OCI-LY3 (cell line): Measurements from ENCODE around the gene RBL1.

ENCODE experiments used
- H2AFZ ChIP-seq: fragments of 200-600, 300-600 bp; shearing (Covaris generic); 2 replicates; pipeline ENCODE4 v1.6.0; 2014; ENCODE audit warnings: antibody characterized with exemption, low read depth, low read length
- H3K27ac ChIP-seq: fragments of 200-600, 300-600 bp; sonication (generic); 2 replicates; pipeline ENCODE4 v1.5.1; 2014; ENCODE audit warnings: mild to moderate bottlenecking, low read length, moderate library complexity, mixed read lengths
- H3K27me3 ChIP-seq: fragments of 200-600, 300-600 bp; sonication (generic); 2 replicates; pipeline ENCODE4 v1.6.1; 2014; ENCODE audit warnings: low read depth, low read length, mixed read lengths
- H3K36me3 ChIP-seq: fragments of 200-600, 300-600 bp; sonication (generic); replicated peaks from 2 replicates; pipeline ENCODE3; 2014; ENCODE audit warnings: low read depth, low read length, mixed read lengths
- H3K4me1 ChIP-seq: fragments of 300-600, 200-600 bp; sonication (generic); 2 replicates; pipeline ENCODE4 v1.6.1; 2014; ENCODE audit warnings: low read length, mixed read lengths
- H3K4me2 ChIP-seq: fragments of 200-600, 300-600 bp; sonication (generic); 2 replicates; pipeline ENCODE4 v1.6.1; 2014; ENCODE audit warnings: low read length, mixed read lengths
- H3K4me3 ChIP-seq: fragments of 300-600, 200-600 bp; sonication (generic); 2 replicates; pipeline ENCODE4 v1.5.1; 2014; ENCODE audit warnings: antibody characterized with exemption, mild to moderate bottlenecking, low read length, moderate library complexity
- H3K79me2 ChIP-seq: fragments of 300-600, 200-600 bp; shearing (Covaris generic); 2 replicates; pipeline ENCODE4 v1.6.1; 2014; ENCODE audit warnings: mild to moderate bottlenecking, low read length, mixed read lengths
- H3K9ac ChIP-seq: fragments of 300-600, 200-600 bp; shearing (Covaris generic); 2 replicates; pipeline ENCODE4 v1.6.0; 2014; ENCODE audit warnings: mild to moderate bottlenecking, low read length, moderate library complexity
- H3K9me3 ChIP-seq: fragments of 200-600, 300-600 bp; shearing (Covaris generic); 2 replicates; pipeline ENCODE4 v1.6.1; 2014; ENCODE audit warnings: low read length, mixed read lengths; ENCODE audit not compliant: insufficient read depth
- H4K20me1 ChIP-seq: fragments of 200-600, 300-600 bp; sonication (generic); 2 replicates; pipeline ENCODE4 v1.6.1; 2016; ENCODE audit warnings: low read length, mixed read lengths; ENCODE audit not compliant: insufficient read depth
- CTCF ChIP-seq: fragments of 200-600, 300-600 bp; sonication (generic); IDR thresholded peaks from 2 replicates; pipeline ENCODE4 v1.5.1; 2014; ENCODE audit warnings: antibody characterized with exemption, low read length, low read depth
- EZH2phosphoT487 ChIP-seq: fragments of 200-600 bp; shearing (Covaris generic); IDR thresholded peaks from 2 replicates; pipeline ENCODE4 v1.6.1; 2018; ENCODE audit warnings: antibody characterized with exemption, mixed run types, low read depth

The RBL1 gene

GRCh38 chr20:36959242-36959641, 136.6 kb downstream of the RBL1 start:
- Histone ChIP-seq H2AFZ (no peak overlapping the region), H4K20me1 (no peaks in the 10 kb centered on the region), H3K36me3 (no peaks in the 10 kb centered on the region), H3K27me3 (no peaks in the 10 kb centered on the region), H3K79me2 (no peaks in the 10 kb centered on the region), H3K9me3 (peaks cover 4% of the 10 kb centered on the region; the same call in 1 of the 2 replicates), H3K4me1 (peaks cover 7% of the 10 kb centered on the region), H3K4me2 (no peak overlapping the region), H3K4me3 (no peak overlapping the region), H3K27ac (no peak overlapping the region), H3K9ac (no peak overlapping the region)
- no peak for TF ChIP-seq CTCF
- no peak for TF ChIP-seq EZH2phosphoT487

- peaks cover 4% of the 10 kb centered on the region; the same call in 1 of the 2 replicates for H3K9me3 ChIP-seq
- H3K27ac ChIP-seq: no peak overlapping the region
- no peak overlapping the region for H2AFZ ChIP-seq
- H3K4me3 ChIP-seq: no peak overlapping the region
- no peaks in the 10 kb centered on the region for H4K20me1 ChIP-seq
- peak overlapping the region; percentile 1; the same call in 1 of the 2 replicates for H3K4me2 ChIP-seq
- no peaks in the 10 kb centered on the region for H3K79me2 ChIP-seq
- H3K27me3 ChIP-seq: no peaks in the 10 kb centered on the region
- H3K4me1 ChIP-seq: peaks cover 7% of the 10 kb centered on the region
- H3K9ac ChIP-seq: no peak overlapping the region
- H3K36me3 ChIP-seq: no peaks in the 10 kb centered on the region
- TF ChIP-seq CTCF: no peak
- no peak for TF ChIP-seq EZH2phosphoT487
These were observed 137.7 kb downstream of the RBL1 start for GRCh38 chr20:36957875-36958667.

GRCh38 chr20:36956674-36957073, 139.1 kb downstream of the RBL1 start:
- Histone ChIP-seq H3K36me3 (no peaks in the 10 kb centered on the region), H3K27me3 (no peaks in the 10 kb centered on the region), H3K9me3 (no peaks in the 10 kb centered on the region), H4K20me1 (no peaks in the 10 kb centered on the region), H3K79me2 (no peaks in the 10 kb centered on the region), H3K4me1 (peaks cover 13% of the 10 kb centered on the region), H2AFZ (no peak overlapping the region), H3K4me2 (no peak overlapping the region), H3K4me3 (no peak overlapping the region), H3K9ac (no peak overlapping the region), H3K27ac (no peak overlapping the region)
- TF ChIP-seq CTCF: no peak
- TF ChIP-seq EZH2phosphoT487: no peak

GRCh38 chr20:36956016-36956415, 139.8 kb downstream of the RBL1 start:
- TF ChIP-seq CTCF (no peak), EZH2phosphoT487 (no peak)
- H3K79me2 ChIP-seq: peaks cover 3% of the 10 kb centered on the region; the same call in 1 of the 2 replicates
- H3K4me1 ChIP-seq: peaks cover 13% of the 10 kb centered on the region
- H3K27ac ChIP-seq: no peak overlapping the region
- no peak overlapping the region for H3K4me2 ChIP-seq
- H3K36me3 ChIP-seq: no peaks in the 10 kb centered on the region
- H3K9me3 ChIP-seq: no peaks in the 10 kb centered on the region
- H3K4me3 ChIP-seq: no peak overlapping the region
- no peaks in the 10 kb centered on the region for H4K20me1 ChIP-seq
- no peak overlapping the region for H2AFZ ChIP-seq
- no peaks in the 10 kb centered on the region for H3K27me3 ChIP-seq
- no peak overlapping the region for H3K9ac ChIP-seq
